SU-DHL-6 (cell line): ENCODE results near the gene ADAMTS8.

Experiments
- H2AFZ ChIP-seq: fragments of 200-600 bp; sonication (generic); 2 replicates; pipeline ENCODE4 v1.6.1; 2014; ENCODE audit warnings: low read depth, mild to moderate bottlenecking, moderate library complexity, mixed read lengths, antibody characterized with exemption, low read length; ENCODE audit not compliant: severe bottlenecking
- H3F3A ChIP-seq: fragments of 200-600 bp; shearing (Covaris generic); 2 replicates; pipeline ENCODE4 v1.6.0; 2016; ENCODE audit warnings: antibody characterized with exemption, mild to moderate bottlenecking; ENCODE audit not compliant: insufficient read depth
- H3K27ac ChIP-seq: fragments of 200-600 bp; sonication (generic); 2 replicates; pipeline ENCODE4 v1.5.1; 2016; ENCODE audit warnings: low read depth, mild to moderate bottlenecking, low read length, moderate library complexity, mixed read lengths
- H3K27me3 ChIP-seq: fragments of 200-600 bp; sonication (generic), shearing (Covaris generic); 2 replicates; pipeline ENCODE4 v1.6.0; 2014; ENCODE audit warnings: mild to moderate bottlenecking, low read length
- H3K36me3 ChIP-seq: fragments of 200-600 bp; sonication (generic); 2 replicates; pipeline ENCODE4 v1.6.1; 2014; ENCODE audit warnings: mild to moderate bottlenecking, low read length, mixed read lengths
- H3K4me2 ChIP-seq: fragments of 300-600, 200-600 bp; shearing (Covaris generic), sonication (generic); 2 replicates; pipeline ENCODE4 v1.6.0; 2014; ENCODE audit warnings: low read length, low read depth, mild to moderate bottlenecking; ENCODE audit not compliant: poor library complexity, severe bottlenecking
- H3K4me3 ChIP-seq: fragments of 200-600 bp; sonication (generic); 2 replicates; pipeline ENCODE4 v1.5.1; 2014; ENCODE audit warnings: antibody characterized with exemption, low read length, mild to moderate bottlenecking, mixed read lengths; ENCODE audit not compliant: insufficient read depth, poor library complexity, severe bottlenecking
- H3K79me2 ChIP-seq: fragments of 200-600 bp; sonication (generic); 2 replicates; pipeline ENCODE4 v1.6.1; 2014; ENCODE audit warnings: mild to moderate bottlenecking, low read length, moderate library complexity; ENCODE audit not compliant: insufficient read depth
- H3K9ac ChIP-seq: fragments of 200-600 bp; sonication (generic); 2 replicates; pipeline ENCODE4 v1.7.0; 2014; ENCODE audit warnings: mild to moderate bottlenecking, low read length
- H3K9me2 ChIP-seq: fragments of 200-600 bp; sonication (generic); replicated peaks from 2 replicates; pipeline ENCODE4 v1.6.1; 2014; ENCODE audit warnings: low read length; ENCODE audit not compliant: insufficient read depth
- H3K9me3 ChIP-seq: fragments of 200-600 bp; sonication (generic); 2 replicates; pipeline ENCODE4 v1.6.1; 2014; ENCODE audit warnings: low read length, mixed read lengths; ENCODE audit not compliant: insufficient read depth
- H4K20me1 ChIP-seq: fragments of 200-600 bp; sonication (generic); 2 replicates; pipeline ENCODE4 v1.6.1; 2014; ENCODE audit warnings: low read depth, mild to moderate bottlenecking, antibody characterized with exemption, low read length, moderate library complexity, mixed read lengths
- CTCF ChIP-seq: fragments of 200-600 bp; sonication (generic); IDR thresholded peaks from one replicate; pipeline ENCODE4 v1.5.1; 2017; ENCODE audit warnings: antibody characterized with exemption, mild to moderate bottlenecking, low read length, moderate library complexity; ENCODE audit not compliant: insufficient read depth, poor library complexity, severe bottlenecking
- EZH2phosphoT487 ChIP-seq: fragments of 200-600 bp; sonication (generic), shearing (Covaris generic); conservative IDR thresholded peaks from 2 replicates; pipeline ENCODE4 v1.6.1; 2018; ENCODE audit warnings: mild to moderate bottlenecking, antibody characterized with exemption, low read length, moderate library complexity, mixed read lengths

ADAMTS8 gene

GRCh38 chr11:130407978-130408377 lies 20.4 kb downstream of the ADAMTS8 start:
- Histone ChIP-seq H2AFZ (no peak overlapping the region), H4K20me1 (no peaks in the 10 kb centered on the region), H3K27ac (no peak overlapping the region), H3K27me3 (no peaks in the 10 kb centered on the region), H3F3A (no peaks in the 10 kb centered on the region), H3K79me2 (no peaks in the 10 kb centered on the region), H3K9ac (no peak overlapping the region), H3K9me3 (no peaks in the 10 kb centered on the region), H3K9me2 (no peaks in the 10 kb centered on the region), H3K36me3 (no peaks in the 10 kb centered on the region), H3K4me2 (no peak overlapping the region), H3K4me3 (no peak overlapping the region)
- TF ChIP-seq EZH2phosphoT487, result no peak
- no peak for TF ChIP-seq CTCF

- Histone ChIP-seq H3K4me3 (no peak overlapping the region), H3K27ac (no peak overlapping the region), H3K27me3 (no peaks in the 10 kb centered on the region), H3F3A (no peaks in the 10 kb centered on the region), H4K20me1 (no peaks in the 10 kb centered on the region), H3K79me2 (no peaks in the 10 kb centered on the region), H3K9me3 (no peaks in the 10 kb centered on the region), H3K4me2 (no peak overlapping the region), H3K9ac (no peak overlapping the region), H2AFZ (no peak overlapping the region), H3K9me2 (no peaks in the 10 kb centered on the region), H3K36me3 (no peaks in the 10 kb centered on the region)
- TF ChIP-seq EZH2phosphoT487 (no peak), CTCF (no peak)
Measured at GRCh38 chr11:130405428-130405827, 23.0 kb downstream of the ADAMTS8 start.

GRCh38 chr11:130404727-130405126 lies 23.7 kb downstream of the ADAMTS8 start:
- Histone ChIP-seq H3K4me3 (no peak overlapping the region), H3K9me2 (no peaks in the 10 kb centered on the region), H3F3A (no peaks in the 10 kb centered on the region)

GRCh38 chr11:130403967-130404366 lies 24.4 kb downstream of the ADAMTS8 start:
- TF ChIP-seq CTCF, result no peak
- TF ChIP-seq EZH2phosphoT487, result no peak

More at GRCh38 chr11:130404727-130405126, 23.7 kb downstream of the ADAMTS8 start:
- H3K27me3 ChIP-seq, result no peaks in the 10 kb centered on the region
- no peaks in the 10 kb centered on the region for H3K9me3 ChIP-seq
- H3K4me2 ChIP-seq, result no peak overlapping the region
- H4K20me1 ChIP-seq, result no peaks in the 10 kb centered on the region
- H3K27ac ChIP-seq, result no peak overlapping the region
- no peak overlapping the region for H2AFZ ChIP-seq
- TF ChIP-seq EZH2phosphoT487, result no peak
- H3K9ac ChIP-seq, result no peak overlapping the region
- no peaks in the 10 kb centered on the region for H3K36me3 ChIP-seq
- no peaks in the 10 kb centered on the region for H3K79me2 ChIP-seq

More at GRCh38 chr11:130403967-130404366, 24.4 kb downstream of the ADAMTS8 start:
- Histone ChIP-seq H4K20me1 (no peaks in the 10 kb centered on the region), H3K9me2 (no peaks in the 10 kb centered on the region), H3K27ac (no peak overlapping the region), H3F3A (no peaks in the 10 kb centered on the region), H3K9me3 (no peaks in the 10 kb centered on the region), H3K9ac (no peak overlapping the region), H3K4me3 (no peak overlapping the region), H2AFZ (no peak overlapping the region), H3K36me3 (no peaks in the 10 kb centered on the region), H3K27me3 (no peaks in the 10 kb centered on the region), H3K4me2 (no peak overlapping the region), H3K79me2 (no peaks in the 10 kb centered on the region)
